H9 (cell line): ENCODE results near the gene AJUBA. TPM values are rescaled to one million over a fixed set of nuclear protein-coding genes. Genes with fewer than 3 reads are reported as not detected.

Experiments
- DNase-seq: peaks from one replicate; pipeline ENCODE4 v3.0.0-alpha.2; 2017
- H2AFZ ChIP-seq: one replicate; pipeline ENCODE4 v1.6.1; 2013; ENCODE audit warnings: mild to moderate bottlenecking, low read length, control low read depth, moderate library complexity
- H2AK5ac ChIP-seq: 2 replicates; pipeline ENCODE4 v1.6.1; 2013; ENCODE audit warnings: low read length, control low read depth, mixed read lengths; ENCODE audit not compliant: insufficient read length
- H2BK120ac ChIP-seq: one replicate; pipeline ENCODE4 v1.6.1; 2013; ENCODE audit warnings: low read depth, mild to moderate bottlenecking, low read length, control low read depth, inconsistent platforms; ENCODE audit not compliant: poor library complexity, severe bottlenecking
- H2BK12ac ChIP-seq: 2 replicates; pipeline ENCODE4 v1.6.1; 2013; ENCODE audit warnings: low read length, control low read depth, mixed read lengths, low read depth; ENCODE audit not compliant: insufficient read length
- H2BK15ac ChIP-seq: 2 replicates; pipeline ENCODE4 v1.6.1; 2013; ENCODE audit warnings: low read depth, low read length, control low read depth
- H2BK20ac ChIP-seq: one replicate; pipeline ENCODE4 v1.6.1; 2013; ENCODE audit warnings: low read depth, mild to moderate bottlenecking, low read length, control low read depth, inconsistent platforms; ENCODE audit not compliant: poor library complexity, severe bottlenecking
- H2BK5ac ChIP-seq: 2 replicates; pipeline ENCODE4 v1.6.1; 2013; ENCODE audit warnings: low read length, control low read depth, mixed read lengths; ENCODE audit not compliant: insufficient read length
- H3K14ac ChIP-seq: 2 replicates; pipeline ENCODE4 v1.6.1; 2013; ENCODE audit warnings: low read length, control low read depth; ENCODE audit not compliant: insufficient read depth
- H3K18ac ChIP-seq: 2 replicates; pipeline ENCODE4 v1.6.1; 2013; ENCODE audit warnings: low read depth, mild to moderate bottlenecking, mixed read lengths, low read length, control low read depth; ENCODE audit not compliant: insufficient read length
- H3K23ac ChIP-seq: 2 replicates; pipeline ENCODE4 v1.6.1; 2013; ENCODE audit warnings: low read length, control low read depth, mixed read lengths, low read depth; ENCODE audit not compliant: insufficient read length
- H3K23me2 ChIP-seq: 2 replicates; pipeline ENCODE4 v1.6.1; 2013; ENCODE audit warnings: low read depth, mild to moderate bottlenecking, mixed read lengths, low read length, control low read depth; ENCODE audit not compliant: insufficient read length, poor library complexity, severe bottlenecking
- H3K27ac ChIP-seq: 2 replicates; pipeline ENCODE4 v1.5.1; 2013; ENCODE audit warnings: low read length, control low read depth, mixed read lengths, low read depth; ENCODE audit not compliant: insufficient read length
- H3K27me3 ChIP-seq: 2 replicates; pipeline ENCODE4 v1.6.1; 2013; ENCODE audit warnings: low read length, control low read depth, inconsistent platforms; ENCODE audit not compliant: insufficient read depth
- H3K4ac ChIP-seq: 2 replicates; pipeline ENCODE4 v1.6.1; 2013; ENCODE audit warnings: low read depth, mild to moderate bottlenecking, control low read depth, inconsistent platforms, low read length, moderate library complexity
- H3K4me1 ChIP-seq: 2 replicates; pipeline ENCODE4 v1.6.1; 2013; ENCODE audit warnings: low read length, control low read depth, inconsistent platforms; ENCODE audit not compliant: insufficient read depth
- H3K4me2 ChIP-seq: 2 replicates; pipeline ENCODE4 v1.6.1; 2013; ENCODE audit warnings: low read length, control low read depth, mixed read lengths; ENCODE audit not compliant: insufficient read length, insufficient read depth
- H3K56ac ChIP-seq: 2 replicates; pipeline ENCODE4 v1.6.1; 2013; ENCODE audit warnings: low read depth, mild to moderate bottlenecking, mixed read lengths, low read length, control low read depth; ENCODE audit not compliant: insufficient read length
- H3K79me1 ChIP-seq: 2 replicates; pipeline ENCODE4 v1.6.1; 2013; ENCODE audit warnings: low read depth, mild to moderate bottlenecking, moderate library complexity, low read length, control low read depth, inconsistent platforms; ENCODE audit not compliant: insufficient read depth, poor library complexity, severe bottlenecking
- H3K79me2 ChIP-seq: 2 replicates; pipeline ENCODE4 v1.6.1; 2013; ENCODE audit warnings: low read length, control low read depth, inconsistent platforms; ENCODE audit not compliant: insufficient read depth
- H3K9ac ChIP-seq: 2 replicates; pipeline ENCODE4 v1.6.1; 2013; ENCODE audit warnings: low read length, control low read depth, mixed read lengths; ENCODE audit not compliant: insufficient read length; ENCODE audit errors: extremely low read depth
- H3K9me3 ChIP-seq: one replicate; pipeline ENCODE4 v1.6.1; 2013; ENCODE audit warnings: low read depth, low read length, inconsistent platforms; ENCODE audit not compliant: control insufficient read depth
- H3T11ph ChIP-seq: one replicate; pipeline ENCODE4 v1.6.1; 2013; ENCODE audit warnings: mild to moderate bottlenecking, low read length, control low read depth, inconsistent platforms
- H4K20me1 ChIP-seq: one replicate; pipeline ENCODE4 v1.6.1; 2013; ENCODE audit not compliant: control insufficient read depth, insufficient read length, insufficient read depth
- H4K5ac ChIP-seq: 2 replicates; pipeline ENCODE4 v1.6.1; 2013; ENCODE audit warnings: low read depth, mild to moderate bottlenecking, mixed read lengths, low read length, control low read depth; ENCODE audit not compliant: insufficient read length
- H4K8ac ChIP-seq: replicated peaks from 2 replicates; pipeline ENCODE4 v1.6.1; 2013; ENCODE audit warnings: low read length, control low read depth, mixed read lengths, low read depth; ENCODE audit not compliant: insufficient read length
- H4K91ac ChIP-seq: 2 replicates; pipeline ENCODE4 v1.6.1; 2013; ENCODE audit warnings: low read depth, mild to moderate bottlenecking, moderate library complexity, mixed read lengths, low read length, control low read depth; ENCODE audit not compliant: insufficient read length
- H3K27ac Mint-ChIP-seq, 3 experiments: 2 replicates in 2 of 3; 3 replicates in 1 of 3; pipeline ENCODE4 v1.8.0; 2020 to 2021; ENCODE audit warnings: mixed read lengths in 3 of 3, mild to moderate bottlenecking in 1 of 3, moderate library complexity in 1 of 3
- H3K27me3 Mint-ChIP-seq: 2 replicates; pipeline ENCODE4 v1.8.0; 2021; ENCODE audit warnings: low read depth, mild to moderate bottlenecking, moderate library complexity, mixed read lengths
- H3K36me3 Mint-ChIP-seq, 3 experiments: 2 replicates in 2 of 3; 3 replicates in 1 of 3; pipeline ENCODE4 v1.8.0; 2020 to 2021; ENCODE audit warnings: low read depth in 3 of 3, mixed read lengths in 3 of 3; ENCODE audit not compliant: insufficient read depth in 1 of 3
- H3K4me1 Mint-ChIP-seq, 2 experiments: 2 replicates each; pipeline ENCODE4 v1.8.0; 2020; ENCODE audit warnings: mixed read lengths in 2 of 2
- H3K4me3 Mint-ChIP-seq, 2 experiments: 2 replicates in 1 of 2; 3 replicates in 1 of 2; pipeline ENCODE4 v1.8.0; 2020 to 2021; ENCODE audit warnings: mild to moderate bottlenecking in 2 of 2, mixed read lengths in 2 of 2, moderate library complexity in 1 of 2
- H3K9me3 Mint-ChIP-seq, 2 experiments: 2 replicates in 1 of 2; 3 replicates in 1 of 2; pipeline ENCODE4 v1.8.0; 2020; ENCODE audit warnings: mild to moderate bottlenecking in 2 of 2, mixed read lengths in 2 of 2, moderate library complexity in 1 of 2
- WGBS: extraction: QIAGEN DNeasy Blood & Tissue Kit; methylation state at CpG from one replicate; pipeline ENCODE4 v1.1.7; 2013; ENCODE audit warnings: missing lambda C conversion rate, low lambda C conversion rate, mixed read lengths; ENCODE audit not compliant: insufficient read length; ENCODE audit errors: extremely low coverage; 5-methylcytosine and 5-hydroxymethylcytosine counted together
- total RNA-seq: library from RNA; stranded (reverse); gene quantifications from 2 replicates; pipeline ENCODE4 v1.2.1, GENCODE V29; 2021
- TF ChIP-seq, protein P1 (sequence below): fragments of 200-600 bp; sonication (generic); conservative IDR thresholded peaks from 3 replicates; pipeline ENCODE4 v1.8.0; 2021; ENCODE audit warnings: antibody characterized with exemption, mild to moderate bottlenecking

The AJUBA gene
- total RNA-seq, 1 experiment from 2014 or later: 44.9 TPM

DNA sequence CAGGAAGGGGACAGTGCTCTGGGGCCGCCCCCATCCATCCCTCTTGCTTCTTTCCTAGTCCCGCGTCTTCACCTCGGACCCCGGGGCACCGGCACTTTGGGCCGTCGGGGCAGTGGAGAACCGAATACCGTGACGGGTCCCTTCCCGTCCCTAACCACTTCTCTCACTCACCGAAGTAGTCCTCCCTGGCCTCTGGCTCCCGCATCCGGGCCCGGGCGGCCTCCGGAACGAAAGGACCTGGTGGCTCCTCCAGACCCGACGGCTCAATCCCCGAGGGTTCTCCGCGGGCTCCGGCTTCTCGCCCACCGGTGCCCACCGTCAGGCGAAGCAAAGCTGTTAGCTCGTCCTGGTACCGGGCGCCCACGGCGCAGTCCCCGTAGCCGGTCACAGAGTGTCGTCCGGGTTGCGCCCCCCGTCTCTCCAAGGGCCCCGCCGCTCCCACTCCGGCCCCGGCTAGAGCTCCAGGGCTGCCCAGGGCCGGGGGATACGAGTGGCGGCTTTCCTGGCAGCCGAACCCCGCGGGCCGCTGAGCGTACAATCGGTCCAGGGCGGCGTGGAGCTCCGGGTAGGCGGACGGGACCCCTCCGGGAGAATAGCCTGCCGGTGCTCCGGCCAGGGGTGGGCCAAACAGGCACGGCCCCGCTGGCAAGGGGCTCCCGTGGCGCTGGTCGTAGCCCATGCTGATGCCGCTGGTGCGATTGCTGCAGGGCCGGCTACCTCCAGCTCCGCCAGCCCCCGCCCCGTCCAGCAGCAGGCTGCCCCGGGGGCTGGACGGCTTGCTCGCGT lies 1.1 kb downstream of the AJUBA start:
- Histone ChIP-seq H3K79me2 (0 out of 2 replicates have a peak, but pooled peaks cover 2% of the 10 kb centered on the region), H3K4ac (no peak overlapping the region), H3K4me2 (peak overlapping the region; percentile 96), H4K8ac (no peak overlapping the region), H3K27me3 (no peaks in the 10 kb centered on the region), H3K56ac (no peak overlapping the region), H2BK120ac (no peak overlapping the region), H3K4me1 (peaks cover 20% of the 10 kb centered on the region), H3K23me2 (peaks cover 17% of the 10 kb centered on the region), H4K5ac (no peak overlapping the region), H2AK5ac (no peak overlapping the region), H3K23ac (no peak overlapping the region), H2BK12ac (no peak overlapping the region), H4K20me1 (peaks cover 3% of the 10 kb centered on the region), H3K79me1 (no peaks in the 10 kb centered on the region), H2AFZ (no peak overlapping the region), H4K91ac (peak overlapping the region; percentile 78), H3K27ac (no peak overlapping the region), H3K9me3 (no peaks in the 10 kb centered on the region), H2BK20ac (no peak overlapping the region), H3T11ph (no peak overlapping the region), H3K18ac (peak overlapping the region; percentile 83), H2BK5ac (no peak overlapping the region), H3K14ac (peak overlapping the region; percentile 84), H2BK15ac (no peak overlapping the region), H3K9ac (peak overlapping the region; percentile 69)
- Mint-ChIP-seq H3K4me3 (no peak overlapping the region; a peak in 2 of 5 replicates), H3K27me3 (no peaks in the 10 kb centered on the region; the same call in 1 of the 2 replicates), H3K9me3 (peaks cover 0 to 12% of the 10 kb centered on the region in 2 experiments; a peak in 2 of 5 replicates), H3K36me3 (peaks cover 13 to 50% (median 42%) of the 10 kb centered on the region in 3 experiments; a peak in 6 of 7 replicates), H3K4me1 (peaks cover 39 to 41% of the 10 kb centered on the region in 2 experiments), H3K27ac (peak overlapping the region in 2 of 3 experiments; percentile 35 to 45; a peak in 2 of 7 replicates)
- peak; percentile 47 for DNase-seq
- TF ChIP-seq, protein P1, sequence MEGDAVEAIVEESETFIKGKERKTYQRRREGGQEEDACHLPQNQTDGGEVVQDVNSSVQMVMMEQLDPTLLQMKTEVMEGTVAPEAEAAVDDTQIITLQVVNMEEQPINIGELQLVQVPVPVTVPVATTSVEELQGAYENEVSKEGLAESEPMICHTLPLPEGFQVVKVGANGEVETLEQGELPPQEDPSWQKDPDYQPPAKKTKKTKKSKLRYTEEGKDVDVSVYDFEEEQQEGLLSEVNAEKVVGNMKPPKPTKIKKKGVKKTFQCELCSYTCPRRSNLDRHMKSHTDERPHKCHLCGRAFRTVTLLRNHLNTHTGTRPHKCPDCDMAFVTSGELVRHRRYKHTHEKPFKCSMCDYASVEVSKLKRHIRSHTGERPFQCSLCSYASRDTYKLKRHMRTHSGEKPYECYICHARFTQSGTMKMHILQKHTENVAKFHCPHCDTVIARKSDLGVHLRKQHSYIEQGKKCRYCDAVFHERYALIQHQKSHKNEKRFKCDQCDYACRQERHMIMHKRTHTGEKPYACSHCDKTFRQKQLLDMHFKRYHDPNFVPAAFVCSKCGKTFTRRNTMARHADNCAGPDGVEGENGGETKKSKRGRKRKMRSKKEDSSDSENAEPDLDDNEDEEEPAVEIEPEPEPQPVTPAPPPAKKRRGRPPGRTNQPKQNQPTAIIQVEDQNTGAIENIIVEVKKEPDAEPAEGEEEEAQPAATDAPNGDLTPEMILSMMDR: no peak
- WGBS: no CpG with 5 or more reads among the region's 76 CpGs
